Adrenal gland (tissue), 12 donors: ENCODE measurements around the gene MLANA. TPM values are rescaled to one million over a fixed set of nuclear protein-coding genes. Genes with fewer than 3 reads are reported as not detected.

Experiments used
- DNase-seq, 7 donors: peaks; one replicate each; pipeline ENCODE4 v3.0.0-alpha.2; 2019 to 2020
- H3K27ac ChIP-seq, 5 donors: fragments of 200-600 bp; sonication (generic) in 4 of 5; 1 replicate in 3 of 5; 2 replicates in 2 of 5; pipeline versions ENCODE4 v1.5.1 to v1.8.0; 2016 to 2020; ENCODE audit warnings: mild to moderate bottlenecking in 1 of 5
- H3K27me3 ChIP-seq: fragments of 200-600 bp; 2 replicates; pipeline ENCODE4 v1.8.0; 2021
- H3K36me3 ChIP-seq, 2 donors: fragments of 200-600 bp; replicated peaks in 1 of 2; 1 replicate in 1 of 2; 2 replicates in 1 of 2; pipeline versions ENCODE4 v1.5.1 to v1.8.0; 2018 to 2022
- H3K4me1 ChIP-seq, 2 donors: fragments of 200-600 bp; replicated peaks in 1 of 2; 1 replicate in 1 of 2; 2 replicates in 1 of 2; pipeline versions ENCODE4 v1.5.1 to v1.8.0; 2018 to 2021
- H3K4me3 ChIP-seq, 4 donors: fragments of 200-600 bp; sonication (generic) in 3 of 4; one replicate each; pipeline ENCODE4 v1.5.1; 2016 to 2018
- H3K9me3 ChIP-seq, 3 donors: fragments of 200-600 bp; sonication (generic) in 1 of 3; replicated peaks in 1 of 3; 1 replicate in 2 of 3; 2 replicates in 1 of 3; pipeline versions ENCODE4 v1.5.1 to v1.8.0; 2016 to 2021
- CTCF ChIP-seq, 6 experiments: fragments of 450-650 bp in 4 of 6; fragments of 200-600 bp in 2 of 6; sonication (generic) in 1 of 6; IDR thresholded peaks; 1 replicate in 5 of 6; 2 replicates in 1 of 6; pipeline versions ENCODE4 v1.5.1 to v1.8.0; 2016 to 2021; ENCODE audit warnings: antibody characterized with exemption in 6 of 6, mild to moderate bottlenecking in 2 of 6, moderate library complexity in 1 of 6
- POLR2A ChIP-seq, 2 donors: fragments of 450-650 bp; IDR thresholded peaks; one replicate each; pipeline ENCODE4 v1.6.1; 2017; ENCODE audit warnings: antibody characterized with exemption in 2 of 2, mild to moderate bottlenecking in 2 of 2, moderate library complexity in 1 of 2
- WGBS, 4 donors: extraction: QIAGEN DNeasy Blood & Tissue Kit in 2 of 4; methylation state at CpG; one replicate each; pipeline versions ENCODE4 v1.1.5 to v1.1.7; 2013 to 2017; 5-methylcytosine and 5-hydroxymethylcytosine counted together
- intact Hi-C, 2 donors: fragments of 100-400 bp; cut with DNase I; formaldehyde crosslinking; loops; one replicate each; pipeline versions ENCODE4 v1.14.1 to v1.15.0; 2022 to 2023
- polyA plus RNA-seq, 3 donors: library from polyadenylated mRNA; stranded (reverse); fragments of 200-250 nt in 2 of 3; fragments of 350-450 nt in 1 of 3; fragmentation: Illumina TruSeq in 1 of 3; extraction: RNeasy Lipid Tissue Mini Kit (QIAGEN cat#74804) in 1 of 3; gene quantifications; one replicate each; pipeline ENCODE4 v1.2.3, GENCODE V29; 2013 to 2014
- total RNA-seq, 9 donors: library from RNA; depleted of rRNA in 4 of 9; stranded (reverse); fragments of >200 nt in 4 of 9; fragments of 120-200 nt in 1 of 9; fragmentation: NEBNext Ultra II Directional in 1 of 9; extraction: Animal tissue kit (Norgen Biotek cat#: 25700) in 1 of 9; gene quantifications; one replicate each; pipeline versions ENCODE4 v1.1.0 to v1.2.4, GENCODE V29; 2013 to 2023
- donor health status: healthy with polysubstance abuse.
- donor health status: Bipolar disorder and iron deficiency.
- donor health status: DM: yes; HTN: yes; CAD: no.
- donor health status: DM: no; HTN: no; CAD: no.
- donor health status: DM: no; HTN: no; CAD: no.
- donor health status: DM: yes; HTN: yes; CAD: no.

Gene MLANA
- total and polyA plus RNA-seq, 12 donors: not detected

GRCh38 chr9:5864446-5864845 is 26.2 kb upstream of the MLANA start:
- H3K27ac ChIP-seq: no peak overlapping the region
- no peaks in the 10 kb centered on the region for H3K9me3 ChIP-seq
- no peak for DNase-seq
- H3K4me3 ChIP-seq: no peak overlapping the region
- H3K27me3 ChIP-seq: no peaks in the 10 kb centered on the region
- intact Hi-C loops: no loop called here
- H3K36me3 ChIP-seq: no peaks in the 10 kb centered on the region
- TF ChIP-seq CTCF (IDR thresholded peaks at IDR 0.05) (no peak), POLR2A (IDR thresholded peaks at IDR 0.05) (no peak)
- peaks cover 7 to 8% of the 10 kb centered on the region in 2 donors for H3K4me1 ChIP-seq
- WGBS, 4 donors: 89 to 100% (median 95%) methylated on average over 4 of the region's 4 CpGs

GRCh38 chr9:5866272-5866671 is 24.4 kb upstream of the MLANA start:
- TF ChIP-seq CTCF (IDR thresholded peaks at IDR 0.05) (no peak), POLR2A (IDR thresholded peaks at IDR 0.05) (no peak)
- no peaks in the 10 kb centered on the region for H3K27me3 ChIP-seq
- H3K4me1 ChIP-seq: peaks cover 7 to 8% of the 10 kb centered on the region in 2 donors
- DNase-seq: no peak
- H3K9me3 ChIP-seq: no peaks in the 10 kb centered on the region
- WGBS, 4 donors: 92 to 98% (median 96%) methylated on average over 2 of the region's 2 CpGs
- no peak overlapping the region for H3K27ac ChIP-seq
- intact Hi-C loops: no loop called here
- no peak overlapping the region for H3K4me3 ChIP-seq
- H3K36me3 ChIP-seq: no peaks in the 10 kb centered on the region

GRCh38 chr9:5866685-5867084 is 24.0 kb upstream of the MLANA start:
- Histone ChIP-seq H3K36me3 (no peaks in the 10 kb centered on the region), H3K9me3 (no peaks in the 10 kb centered on the region), H3K4me3 (no peak overlapping the region), H3K27me3 (no peaks in the 10 kb centered on the region), H3K4me1 (peaks cover 7 to 8% of the 10 kb centered on the region in 2 donors), H3K27ac (no peak overlapping the region)
- DNase-seq: no peak
- 86 to 91% (median 90%) methylated on average over 3 of the region's 3 CpGs for WGBS, 4 donors
- TF ChIP-seq POLR2A (IDR thresholded peaks at IDR 0.05) (no peak), CTCF (IDR thresholded peaks at IDR 0.05) (no peak)
- intact Hi-C loops: no loop called here

GRCh38 chr9:5868235-5868634 is 22.5 kb upstream of the MLANA start:
- H3K27me3 ChIP-seq: no peaks in the 10 kb centered on the region
- no peak overlapping the region for H3K27ac ChIP-seq
- peaks cover 4 to 6% of the 10 kb centered on the region in 2 donors for H3K4me1 ChIP-seq
- no peak overlapping the region for H3K4me3 ChIP-seq
- no peak for DNase-seq
- no peaks in the 10 kb centered on the region for H3K9me3 ChIP-seq
- WGBS, 4 donors: 75 to 94% (median 87%) methylated on average over 9 of the region's 9 CpGs
- TF ChIP-seq POLR2A (IDR thresholded peaks at IDR 0.05) (no peak), CTCF (IDR thresholded peaks at IDR 0.05) (no peak)
- intact Hi-C loops: no loop called here
- no peaks in the 10 kb centered on the region for H3K36me3 ChIP-seq
